ENCODE results near the gene KLHDC8B.
"Not testable (repeated sequence)": the region's sequence is repeated elsewhere in the genome, so short reads cannot be mapped to it uniquely, and the experiment has no call there.

KLHDC8B gene

GRCh38 chr3:49217688-49218470 lies 46.5 kb downstream of the KLHDC8B start:
- no peak for DNase-seq (ENCODE audit: low read depth in 1 of 2, low spot score in 1 of 2)
- TF ChIP-seq JUND (IDR thresholded peaks at IDR 0.05; ENCODE audit: low read depth), result no peak
- in situ Hi-C loops (cut with HindIII; ENCODE audit: low pct_unique_long_range_greater_than_20kb, low sequenced_read_pairs), result no loop called here

- peak; percentile 75; the same call in 1 of the 2 replicates for TF ChIP-seq JUND (IDR thresholded peaks at IDR 0.05; ENCODE audit: low read depth)
- in situ Hi-C loops (cut with HindIII; ENCODE audit: low pct_unique_long_range_greater_than_20kb, low sequenced_read_pairs), result not testable (repeated sequence)
- DNase-seq (ENCODE audit: low read depth in 1 of 2, low spot score in 1 of 2), result peak in 1 of 2 experiments; percentile 93
Observed at GRCh38 chr3:49218471-49218989, 47.1 kb downstream of the KLHDC8B start.

GRCh38 chr3:49219132-49219531 lies 47.7 kb downstream of the KLHDC8B start:
- no peak for TF ChIP-seq JUND (IDR thresholded peaks at IDR 0.05; ENCODE audit: low read depth)

GRCh38 chr3:49220985-49221563 lies 49.7 kb downstream of the KLHDC8B start:
- in situ Hi-C loops (cut with HindIII; ENCODE audit: low pct_unique_long_range_greater_than_20kb, low sequenced_read_pairs); DNase-seq (ENCODE audit: low read depth in 1 of 2, low spot score in 1 of 2): not testable (repeated sequence)

More at GRCh38 chr3:49219132-49219531, 47.7 kb downstream of the KLHDC8B start:
- in situ Hi-C loops (cut with HindIII; ENCODE audit: low pct_unique_long_range_greater_than_20kb, low sequenced_read_pairs), result no loop called here
- no peak for DNase-seq (ENCODE audit: low read depth in 1 of 2, low spot score in 1 of 2)

GRCh38 chr3:49222002-49222401 lies 50.6 kb downstream of the KLHDC8B start:
- TF ChIP-seq JUND (IDR thresholded peaks at IDR 0.05; ENCODE audit: low read depth), result no peak
- in situ Hi-C loops (cut with HindIII; ENCODE audit: low pct_unique_long_range_greater_than_20kb, low sequenced_read_pairs), result no loop called here
- DNase-seq (ENCODE audit: low read depth in 1 of 2, low spot score in 1 of 2), result peak in 1 of 2 experiments; percentile 68

All from T47D (cell line).